Measurements from ENCODE around the gene TRPT1. TPM values are rescaled to one million over a fixed set of nuclear protein-coding genes. Genes with fewer than 3 reads are reported as not detected.
A peak's percentile ranks its signal among the peaks of the same experiment; 100 is the strongest.

The TRPT1 gene
- total RNA-seq, 2 experiments from 2014 or later = 37.8 to 44.8 TPM

- peaks cover 5% of the 10 kb centered on the region for H3K4me1 Mint-ChIP-seq (ENCODE audit: low read depth)
- CTCF ChIA-PET = interaction anchor here (1.0 to 5.3 kb wide), 2 partner anchors 13 to 14 kb away, joined by 4 to 37 read pairs; partner anchors contain the start of gene FERMT3
Observed at GRCh38 chr11:64218628-64219353, 7.2 kb downstream of the TRPT1 start.

GRCh38 chr11:64216879-64217278 lies 9.1 kb downstream of the TRPT1 start:
- ChIA-PET CTCF (interaction anchor here (0.6 to 5.3 kb wide), 6 partner anchors 10 to 513 kb away, joined by 3 to 37 read pairs (median 6); partner anchors contain the start of genes CATSPERZ, FERMT3, NUDT22 and TRPT1), POLR2A (interaction anchor here (0.6 to 6.2 kb wide), 4 partner anchors 9 to 55 kb away, joined by 3 to 54 read pairs (median 7); partner anchors contain the start of genes FERMT3, NUDT22 and TRPT1)
- DNase-seq (no peak), ATAC-seq (peak; percentile 46)
- peaks cover 13% of the 10 kb centered on the region for H3K4me1 Mint-ChIP-seq (ENCODE audit: low read depth)
- no peaks in the 10 kb centered on the region for H3K9me3 Mint-ChIP-seq (ENCODE audit: insufficient read depth)
- H3K27me3 Mint-ChIP-seq (ENCODE audit: low read depth) = no peaks in the 10 kb centered on the region
- peaks cover 63% of the 10 kb centered on the region for H3K36me3 Mint-ChIP-seq (ENCODE audit: low read depth)
- H3K4me3 Mint-ChIP-seq = no peak overlapping the region
- no peak overlapping the region for H3K27ac Mint-ChIP-seq

More at GRCh38 chr11:64218628-64219353, 7.2 kb downstream of the TRPT1 start:
- Mint-ChIP-seq H3K27me3 (ENCODE audit: low read depth) (no peaks in the 10 kb centered on the region), H3K4me3 (no peak overlapping the region), H3K36me3 (ENCODE audit: low read depth) (peaks cover 58% of the 10 kb centered on the region), H3K9me3 (ENCODE audit: insufficient read depth) (no peaks in the 10 kb centered on the region), H3K27ac (no peak overlapping the region)
- POLR2A ChIA-PET = interaction anchor here (6.2 kb wide), 1 partner anchor 12 kb away, joined by 54 read pairs; the partner anchor contains the start of gene FERMT3
- no peak for DNase-seq
- no peak for ATAC-seq

DNA sequence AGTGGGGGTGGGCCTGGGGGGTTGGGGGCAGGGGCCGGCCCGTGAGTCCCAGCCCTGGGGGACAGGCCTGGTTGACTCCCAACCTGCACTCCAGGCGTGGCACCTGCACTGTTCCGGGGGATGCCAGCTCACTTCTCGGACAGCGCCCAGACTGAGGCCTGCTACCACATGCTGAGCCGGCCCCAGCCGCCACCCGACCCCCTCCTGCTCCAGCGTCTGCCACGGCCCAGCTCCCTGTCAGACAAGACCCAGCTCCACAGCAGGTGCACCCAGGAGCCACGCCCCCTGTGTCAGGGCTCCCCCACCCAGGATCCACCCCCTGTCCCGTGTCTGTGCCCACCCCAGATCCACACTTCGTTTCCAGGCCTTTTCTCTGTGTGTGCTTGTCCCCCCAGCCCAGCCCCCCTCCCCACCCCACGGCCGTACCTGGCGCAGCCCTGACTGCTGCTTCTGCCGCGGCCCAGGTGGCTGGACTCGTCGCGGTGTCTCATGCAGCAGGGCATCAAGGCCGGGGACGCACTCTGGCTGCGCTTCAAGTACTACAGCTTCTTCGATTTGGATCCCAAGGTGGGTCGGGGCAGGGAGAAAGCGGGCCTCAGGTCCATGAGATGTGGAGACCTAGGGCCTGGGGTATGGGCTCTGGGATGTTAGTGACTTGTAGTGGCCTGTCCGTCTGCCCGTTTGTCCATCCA lies 14.7 kb downstream of the TRPT1 start:
- DNase-seq = no peak
- no peak for ATAC-seq
- no peaks in the 10 kb centered on the region for H3K9me3 Mint-ChIP-seq (ENCODE audit: insufficient read depth)
- ChIA-PET POLR2A (interaction anchor here (8.1 to 9.2 kb wide), 2 partner anchors 8 to 23 kb away, joined by 54 to 162 read pairs; partner anchors contain the start of gene STIP1), CTCF (interaction anchor here (1.2 kb wide), 1 partner anchor 20 kb away, joined by 3 read pairs; no protein-coding TSS in a partner anchor)
- peaks cover 41% of the 10 kb centered on the region for H3K4me1 Mint-ChIP-seq (ENCODE audit: low read depth)
- H3K36me3 Mint-ChIP-seq (ENCODE audit: low read depth) = peaks cover 69% of the 10 kb centered on the region
- H3K4me3 Mint-ChIP-seq = no peak overlapping the region
- H3K27ac Mint-ChIP-seq = peak overlapping the region; percentile 34
- no peaks in the 10 kb centered on the region for H3K27me3 Mint-ChIP-seq (ENCODE audit: low read depth)

- CTCF ChIA-PET = interaction anchor here (1.2 to 1.8 kb wide), 2 partner anchors 16 to 41 kb away, joined by 3 to 4 read pairs; partner anchors contain the start of genes NUDT22, PLCB3 and TRPT1
- ATAC-seq (no peak), DNase-seq (no peak)
- no peak overlapping the region for H3K4me3 Mint-ChIP-seq
- H3K4me1 Mint-ChIP-seq (ENCODE audit: low read depth) = peaks cover 50% of the 10 kb centered on the region
- H3K27ac Mint-ChIP-seq = peak overlapping the region; percentile 28
- no peaks in the 10 kb centered on the region for H3K9me3 Mint-ChIP-seq (ENCODE audit: insufficient read depth)
- no peaks in the 10 kb centered on the region for H3K27me3 Mint-ChIP-seq (ENCODE audit: low read depth)
- peaks cover 76% of the 10 kb centered on the region for H3K36me3 Mint-ChIP-seq (ENCODE audit: low read depth)
- POLR2A ChIA-PET = interaction anchor here (8.1 to 9.2 kb wide), 2 partner anchors 9 to 22 kb away, joined by 54 to 162 read pairs; partner anchors contain the start of gene STIP1
Observed at GRCh38 chr11:64210301-64211020, 15.5 kb downstream of the TRPT1 start.

DNA sequence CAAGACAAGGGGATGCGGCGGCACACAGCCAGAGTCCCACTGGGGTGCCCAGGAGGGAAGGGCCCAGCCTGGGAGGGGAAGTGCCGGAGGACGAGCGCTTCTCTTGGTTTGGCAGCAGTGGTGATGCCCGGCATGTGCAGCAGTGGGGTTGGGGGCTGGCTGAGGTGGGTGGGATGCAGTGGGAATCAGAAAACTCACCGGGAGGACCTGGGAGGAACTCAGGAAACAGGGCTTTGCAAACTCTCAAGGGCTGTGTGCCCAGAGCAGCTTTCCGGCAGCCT lies 16.5 kb downstream of the TRPT1 start:
- H3K27ac Mint-ChIP-seq = peak overlapping the region; percentile 94
- H3K27me3 Mint-ChIP-seq (ENCODE audit: low read depth) = no peaks in the 10 kb centered on the region
- H3K4me1 Mint-ChIP-seq (ENCODE audit: low read depth) = peaks cover 50% of the 10 kb centered on the region
- ChIA-PET POLR2A (interaction anchor here (0.9 to 9.2 kb wide), 3 partner anchors 10 to 21 kb away, joined by 4 to 162 read pairs (median 54); partner anchors contain the start of gene STIP1), CTCF (interaction anchor here (1.2 to 1.8 kb wide), 2 partner anchors 17 to 42 kb away, joined by 3 to 4 read pairs; partner anchors contain the start of genes NUDT22, PLCB3 and TRPT1)
- no peaks in the 10 kb centered on the region for H3K9me3 Mint-ChIP-seq (ENCODE audit: insufficient read depth)
- no peak overlapping the region for H3K4me3 Mint-ChIP-seq
- peaks cover 73% of the 10 kb centered on the region for H3K36me3 Mint-ChIP-seq (ENCODE audit: low read depth)
- ATAC-seq (no peak), DNase-seq (no peak)

GRCh38 chr11:64208796-64209562 lies 17.0 kb downstream of the TRPT1 start:
- H3K4me3 Mint-ChIP-seq = peak overlapping the region; percentile 93
- peaks cover 56% of the 10 kb centered on the region for H3K4me1 Mint-ChIP-seq (ENCODE audit: low read depth)
- H3K27me3 Mint-ChIP-seq (ENCODE audit: low read depth) = no peaks in the 10 kb centered on the region
- DNase-seq (no peak), ATAC-seq (no peak)
- ChIA-PET CTCF (interaction anchor here (1.2 to 6.9 kb wide), 5 partner anchors 17 to 94 kb away, joined by 3 to 165 read pairs (median 4); partner anchors contain the start of genes CATSPERZ, ESRRA, NUDT22 and PLCB3), POLR2A (interaction anchor here (0.9 to 9.2 kb wide), 9 partner anchors 10 to 95 kb away, joined by 4 to 162 read pairs (median 41); partner anchors contain the start of genes BAD, DNAJC4, ESRRA and FKBP2)
- H3K27ac Mint-ChIP-seq = peak overlapping the region; percentile 94
- H3K36me3 Mint-ChIP-seq (ENCODE audit: low read depth) = peaks cover 74% of the 10 kb centered on the region
- no peaks in the 10 kb centered on the region for H3K9me3 Mint-ChIP-seq (ENCODE audit: insufficient read depth)

DNA sequence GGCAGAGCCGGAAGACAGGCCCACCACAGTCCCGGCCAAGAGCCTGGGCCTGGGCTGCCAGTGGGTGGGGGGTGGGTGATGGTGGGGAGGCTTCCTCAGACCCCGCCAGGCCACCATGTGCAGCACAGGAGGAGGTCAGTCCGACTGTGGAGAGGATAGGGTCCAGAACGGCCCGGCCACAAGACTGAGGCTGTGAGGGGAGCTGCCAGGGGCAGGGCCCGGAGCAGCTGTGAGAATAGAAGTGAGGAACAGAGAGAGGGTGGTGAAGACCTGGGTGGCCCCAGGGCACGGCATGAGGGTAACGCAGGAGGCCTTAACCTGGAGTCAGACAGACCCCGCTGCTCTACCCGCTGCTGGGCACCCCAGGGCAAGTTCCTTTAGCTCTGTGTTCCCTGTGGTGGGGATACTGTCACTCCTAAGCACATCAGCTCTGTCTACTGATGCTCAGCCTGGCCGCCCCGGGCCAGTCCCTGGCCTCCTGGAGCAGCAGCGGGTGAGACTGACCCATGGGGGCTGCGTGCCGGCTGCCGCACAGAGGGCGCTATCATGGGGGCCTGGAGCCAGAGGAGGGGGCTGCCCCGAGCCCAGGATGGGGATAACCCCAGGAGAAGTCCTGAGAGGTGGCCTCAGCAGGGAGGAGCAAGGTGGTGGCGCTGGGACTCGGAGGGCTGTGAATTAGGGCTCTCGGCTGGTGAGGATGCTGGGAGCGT lies 17.7 kb downstream of the TRPT1 start:
- DNase-seq (no peak), ATAC-seq (peak; percentile 3)
- POLR2A ChIA-PET = interaction anchor here (0.6 to 9.2 kb wide), 16 partner anchors 11 to 343 kb away, joined by 3 to 162 read pairs (median 14); partner anchors contain the start of genes BAD, DNAJC4, ESRRA and FKBP2
- no peaks in the 10 kb centered on the region for H3K27me3 Mint-ChIP-seq (ENCODE audit: low read depth)
- peak overlapping the region; percentile 93 for H3K4me3 Mint-ChIP-seq
- CTCF ChIA-PET = interaction anchor here (1.6 to 6.9 kb wide), 8 partner anchors 8 to 123 kb away, joined by 3 to 165 read pairs (median 47); partner anchors contain the start of genes CATSPERZ, ESRRA, FKBP2 and NUDT22
- peak overlapping the region; percentile 94 for H3K27ac Mint-ChIP-seq
- H3K4me1 Mint-ChIP-seq (ENCODE audit: low read depth) = peaks cover 60% of the 10 kb centered on the region
- peaks cover 77% of the 10 kb centered on the region for H3K36me3 Mint-ChIP-seq (ENCODE audit: low read depth)
- H3K9me3 Mint-ChIP-seq (ENCODE audit: insufficient read depth) = no peaks in the 10 kb centered on the region

DNA sequence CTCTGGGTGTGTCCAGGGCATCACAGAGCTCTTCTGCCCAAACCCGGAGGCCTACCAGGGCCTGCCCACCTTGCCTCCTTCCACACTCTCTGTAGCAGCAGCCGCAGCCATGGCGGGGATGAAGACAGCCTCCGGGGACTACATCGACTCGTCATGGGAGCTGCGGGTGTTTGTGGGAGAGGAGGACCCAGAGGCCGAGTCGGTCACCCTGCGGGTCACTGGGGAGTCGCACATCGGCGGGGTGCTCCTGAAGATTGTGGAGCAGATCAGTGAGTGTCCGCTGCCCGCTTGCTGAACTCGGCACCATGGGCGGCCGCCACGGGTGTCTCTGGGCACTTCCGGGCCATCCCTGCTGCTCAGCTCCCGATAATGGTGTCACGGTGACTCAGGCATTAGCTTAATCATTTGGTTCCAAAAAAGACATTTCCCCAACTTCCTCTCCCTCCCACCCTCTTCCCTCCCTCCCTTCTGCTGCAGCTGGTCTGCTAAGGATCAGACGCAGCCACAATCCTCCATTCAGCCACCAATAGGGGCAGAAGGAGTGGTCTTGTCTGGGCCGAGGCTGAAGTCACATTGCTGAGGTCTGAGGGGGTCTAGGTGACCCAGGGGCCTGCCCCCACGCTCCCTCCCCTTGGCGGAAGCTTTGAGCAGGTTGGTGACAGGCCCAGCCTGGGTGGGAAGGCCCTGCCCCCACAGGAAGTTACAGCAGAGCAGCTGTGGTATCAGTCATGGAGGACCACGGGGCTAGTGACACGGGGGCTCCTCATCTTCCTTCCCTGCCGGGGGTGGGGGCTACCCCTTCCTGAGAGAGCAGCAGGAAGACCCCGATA lies 18.5 kb downstream of the TRPT1 start:
- Mint-ChIP-seq H3K4me1 (ENCODE audit: low read depth) (peaks cover 59% of the 10 kb centered on the region), H3K27ac (peak overlapping the region; percentile 94), H3K27me3 (ENCODE audit: low read depth) (no peaks in the 10 kb centered on the region), H3K4me3 (peak overlapping the region; percentile 93), H3K9me3 (ENCODE audit: insufficient read depth) (no peaks in the 10 kb centered on the region), H3K36me3 (ENCODE audit: low read depth) (peaks cover 80% of the 10 kb centered on the region)
- CTCF ChIA-PET = interaction anchor here (0.8 to 6.9 kb wide), 16 partner anchors 9 to 207 kb away, joined by 3 to 165 read pairs (median 18); partner anchors contain the start of genes BAD, CATSPERZ, DNAJC4 and ESRRA
- POLR2A ChIA-PET = interaction anchor here (0.6 to 9.2 kb wide), 20 partner anchors 12 to 655 kb away, joined by 3 to 162 read pairs (median 11); partner anchors contain the start of genes BAD, DNAJC4, ESRRA and FKBP2
- ATAC-seq (peak; percentile 72), DNase-seq (peak; percentile 92)
